Esophagus muscularis mucosa (tissue), 4 donors: ENCODE results near the gene PLP1. TPM values are rescaled to one million over a fixed set of nuclear protein-coding genes. Genes with fewer than 3 reads are reported as not detected.
"Not testable (repeated sequence)": the region's sequence is repeated elsewhere in the genome, so short reads cannot be mapped to it uniquely, and the experiment has no call there.

Source experiments
- DNase-seq: peaks from one replicate; pipeline ENCODE4 v3.0.0-alpha.2; 2017; ENCODE audit errors: extremely low spot score
- H3K27ac ChIP-seq, 4 donors: fragments of 200-600 bp; sonication (generic); replicated peaks in 1 of 4; 1 replicate in 3 of 4; 2 replicates in 1 of 4; pipeline ENCODE4 v1.5.1; 2016 to 2019; ENCODE audit warnings: mild to moderate bottlenecking in 1 of 4
- H3K27me3 ChIP-seq, 4 donors: fragments of 200-600 bp; sonication (generic); one replicate each; pipeline versions ENCODE4 v1.5.1 to v1.6.0; 2016 to 2019
- H3K36me3 ChIP-seq, 4 donors: fragments of 200-600 bp; sonication (generic); one replicate each; pipeline ENCODE4 v1.5.1; 2016 to 2019
- H3K4me1 ChIP-seq, 4 donors: fragments of 200-600 bp; sonication (generic); one replicate each; pipeline ENCODE4 v1.5.1; 2016 to 2019
- H3K4me3 ChIP-seq, 4 donors: fragments of 200-600 bp; sonication (generic); 1 replicate in 2 of 4; 2 replicates in 2 of 4; pipeline ENCODE4 v1.5.1; 2016 to 2019; ENCODE audit warnings: mild to moderate bottlenecking in 4 of 4, moderate library complexity in 1 of 4
- H3K9me3 ChIP-seq, 4 donors: fragments of 200-600 bp; sonication (generic); 1 replicate in 3 of 4; 2 replicates in 1 of 4; pipeline ENCODE4 v1.5.1; 2016 to 2019
- CTCF ChIP-seq, 3 experiments: fragments of 200-600 bp in 2 of 3; fragments of 450-650 bp in 1 of 3; sonication (generic) in 2 of 3; IDR thresholded peaks; one replicate each; pipeline ENCODE4 v1.5.1; 2017 to 2019; ENCODE audit warnings: antibody characterized with exemption in 3 of 3, mild to moderate bottlenecking in 2 of 3, moderate library complexity in 1 of 3
- EP300 ChIP-seq: sonication (generic); formaldehyde crosslinking; IDR thresholded peaks from one replicate; pipeline ENCODE4 v1.6.1; 2017; ENCODE audit warnings: antibody characterized with exemption
- POLR2A ChIP-seq: fragments of 450-650 bp; IDR thresholded peaks from one replicate; pipeline ENCODE4 v1.6.1; 2017; ENCODE audit warnings: antibody characterized with exemption, moderate library complexity, mild to moderate bottlenecking, low read depth
- POLR2AphosphoS5 ChIP-seq, 2 donors: sonication (generic); formaldehyde crosslinking; IDR thresholded peaks; one replicate each; pipeline ENCODE4 v1.6.1; 2017; ENCODE audit warnings: antibody characterized with exemption in 2 of 2
- WGBS: methylation state at CpG from one replicate; pipeline ENCODE4 v1.1.5; 2018; 5-methylcytosine and 5-hydroxymethylcytosine counted together
- intact Hi-C: fragments of 100-400 bp; cut with DNase I; formaldehyde crosslinking; loops from one replicate; pipeline ENCODE4 v1.15.1; 2023
- total RNA-seq, 4 donors: library from RNA; depleted of rRNA; stranded (reverse); fragments of >200 nt; gene quantifications; one replicate each; pipeline versions ENCODE4 v1.1.0 to v1.2.1, GENCODE V29; 2016

The PLP1 gene
- total RNA-seq, 4 donors from 2014 or later, result 27.5 to 52.3 (median 37.8) TPM

DNA sequence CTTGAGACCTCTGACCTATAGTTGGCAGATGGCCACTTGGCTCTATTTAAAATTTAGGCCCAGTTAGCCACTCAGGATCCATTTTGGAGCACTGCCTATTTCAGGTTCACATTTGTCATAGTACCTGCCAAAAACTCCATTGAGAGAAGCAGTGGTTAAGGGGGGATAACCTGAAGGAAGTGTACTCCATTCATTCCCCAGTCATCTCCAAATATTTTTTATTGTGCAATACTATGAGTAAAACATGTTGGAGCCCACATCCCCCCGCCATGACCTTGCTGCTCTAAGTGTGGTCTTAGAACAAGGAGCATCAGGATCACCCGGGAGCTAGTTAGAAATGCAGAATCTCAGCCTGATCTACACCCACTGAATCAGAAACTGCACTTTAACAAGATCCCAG is 21.1 kb downstream of the PLP1 start:
- Histone ChIP-seq H3K9me3 (no peaks in the 10 kb centered on the region), H3K27ac (no peak overlapping the region), H3K4me3 (no peak overlapping the region), H3K27me3 (no peaks in the 10 kb centered on the region), H3K4me1 (no peaks in the 10 kb centered on the region), H3K36me3 (no peaks in the 10 kb centered on the region)
- 73% methylated on average over 2 of the region's 2 CpGs for WGBS
- intact Hi-C loops, result no loop called here
- TF ChIP-seq POLR2AphosphoS5 (IDR thresholded peaks at IDR 0.05), result no peak
- TF ChIP-seq CTCF (IDR thresholded peaks at IDR 0.05), result no peak
- TF ChIP-seq EP300, result no peak
- TF ChIP-seq POLR2A, result no peak
- DNase-seq, result no peak

GRCh38 chrX:103800318-103800717 is 23.7 kb downstream of the PLP1 start:
- Histone ChIP-seq H3K27ac (no peak overlapping the region), H3K36me3 (no peaks in the 10 kb centered on the region), H3K9me3 (no peaks in the 10 kb centered on the region), H3K4me3 (no peak overlapping the region), H3K27me3 (no peaks in the 10 kb centered on the region), H3K4me1 (no peaks in the 10 kb centered on the region)
- TF ChIP-seq EP300, result no peak
- no peak for TF ChIP-seq POLR2A
- no peak for TF ChIP-seq CTCF (IDR thresholded peaks at IDR 0.05)
- no peak for TF ChIP-seq POLR2AphosphoS5 (IDR thresholded peaks at IDR 0.05)
- intact Hi-C loops, result no loop called here
- WGBS, result 81% methylated on average over 2 of the region's 2 CpGs
- no peak for DNase-seq

DNA sequence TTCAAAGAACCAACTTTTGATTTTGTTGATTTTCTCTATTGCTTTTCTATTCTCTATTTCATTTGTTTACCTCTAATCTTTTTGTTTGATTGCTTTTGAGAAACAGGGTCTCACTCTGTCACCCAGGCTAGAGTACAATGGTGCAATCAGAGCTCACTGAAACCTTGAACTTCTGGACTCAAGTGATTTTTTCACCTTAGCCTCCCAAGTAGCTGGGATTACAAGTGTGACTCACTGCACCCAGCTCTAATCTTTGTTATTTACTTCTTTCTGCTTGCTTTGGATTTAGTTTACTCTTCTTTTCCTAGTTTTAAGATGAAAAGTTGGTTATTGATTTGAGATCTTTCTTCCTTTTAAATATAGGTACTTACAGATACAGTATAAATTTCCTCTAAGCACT is 29.2 kb downstream of the PLP1 start:
- Histone ChIP-seq H3K4me3 (no peak overlapping the region), H3K27ac (no peak overlapping the region), H3K27me3 (no peaks in the 10 kb centered on the region), H3K9me3 (no peaks in the 10 kb centered on the region), H3K36me3 (no peaks in the 10 kb centered on the region), H3K4me1 (no peaks in the 10 kb centered on the region)
- DNase-seq, result no peak
- TF ChIP-seq POLR2AphosphoS5 (IDR thresholded peaks at IDR 0.05), result no peak
- no peak for TF ChIP-seq POLR2A
- TF ChIP-seq EP300, result no peak
- no peak for TF ChIP-seq CTCF (IDR thresholded peaks at IDR 0.05)
- intact Hi-C loops, result no loop called here

DNA sequence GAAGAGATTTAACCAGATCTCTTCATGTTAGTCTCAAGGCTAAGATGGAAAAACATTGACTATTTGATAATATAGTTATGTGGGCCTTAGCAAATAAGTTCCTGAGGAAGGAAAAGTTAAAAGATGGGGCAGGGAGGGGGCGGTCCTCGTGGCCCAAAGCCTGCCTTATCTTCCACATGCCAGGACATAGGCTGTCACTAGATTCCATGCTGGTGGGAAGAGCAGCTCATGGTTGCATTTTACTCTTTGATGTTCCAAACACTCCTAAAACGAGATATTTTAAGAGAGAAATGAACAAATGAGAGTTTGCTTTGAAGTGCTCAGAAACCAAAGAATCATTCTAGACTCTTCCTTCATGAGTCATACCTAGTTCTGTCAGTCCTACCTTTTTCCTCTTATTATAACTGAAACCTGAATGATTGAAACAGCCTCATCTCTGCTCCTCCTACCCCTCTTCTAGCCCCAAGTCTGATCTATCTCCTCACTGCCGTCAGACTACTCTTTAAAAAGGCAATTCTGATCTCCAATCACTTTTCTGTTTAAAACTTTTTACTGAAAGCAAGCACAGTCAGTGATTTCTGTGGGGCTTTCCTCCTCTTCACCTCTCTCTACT is 30.3 kb downstream of the PLP1 start:
- Histone ChIP-seq H3K36me3 (no peaks in the 10 kb centered on the region), H3K4me3 (no peak overlapping the region), H3K9me3 (no peaks in the 10 kb centered on the region), H3K27ac (no peak overlapping the region), H3K27me3 (no peaks in the 10 kb centered on the region), H3K4me1 (no peaks in the 10 kb centered on the region)
- DNase-seq, result no peak
- no peak for TF ChIP-seq EP300
- no peak for TF ChIP-seq POLR2AphosphoS5 (IDR thresholded peaks at IDR 0.05)
- TF ChIP-seq POLR2A, result no peak
- no peak for TF ChIP-seq CTCF (IDR thresholded peaks at IDR 0.05)
- 61% methylated on average over 4 of the region's 4 CpGs for WGBS
- intact Hi-C loops, result no loop called here

DNA sequence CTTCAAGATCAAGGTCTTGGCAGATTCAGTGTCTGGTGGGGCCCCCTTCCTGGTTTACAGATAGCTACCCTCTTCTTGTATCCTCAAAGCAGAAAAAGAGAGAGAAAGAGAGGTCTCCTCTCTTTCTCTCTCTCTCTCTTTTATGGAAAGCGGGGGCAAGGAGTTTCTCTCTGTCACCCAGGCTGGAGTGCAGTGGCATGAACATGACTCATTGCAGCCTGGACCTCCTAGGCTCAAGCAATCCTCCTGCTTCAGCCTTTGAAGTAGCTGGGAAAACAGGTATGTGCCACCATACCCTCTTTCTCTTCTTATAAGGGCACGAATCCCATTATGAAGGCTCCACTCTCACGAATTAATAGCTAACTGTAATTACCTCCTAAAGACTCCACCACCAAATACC is 35.2 kb downstream of the PLP1 start:
- TF ChIP-seq CTCF (IDR thresholded peaks at IDR 0.05) (no peak), POLR2AphosphoS5 (IDR thresholded peaks at IDR 0.05) (no peak), POLR2A (no peak), EP300 (no peak)
- no peaks in the 10 kb centered on the region for H3K36me3 ChIP-seq
- H3K27ac ChIP-seq, result no peak overlapping the region
- H3K27me3 ChIP-seq, result no peaks in the 10 kb centered on the region
- intact Hi-C loops, result no loop called here
- no peak for DNase-seq
- WGBS, result 84% methylated on average over 3 of the region's 3 CpGs
- no peaks in the 10 kb centered on the region for H3K9me3 ChIP-seq
- H3K4me3 ChIP-seq, result no peak overlapping the region
- H3K4me1 ChIP-seq, result no peaks in the 10 kb centered on the region

GRCh38 chrX:103817101-103817500 is 40.5 kb downstream of the PLP1 start:
- not testable (repeated sequence) for H3K9me3 ChIP-seq, DNase-seq, H3K27me3 ChIP-seq, H3K4me1 ChIP-seq, H3K27ac ChIP-seq, H3K4me3 ChIP-seq, H3K36me3 ChIP-seq
- WGBS, result 43% methylated on average over 5 of the region's 5 CpGs
- intact Hi-C loops, result loop anchor here (2.0 to 5.0 kb wide), 2 partner anchors 125 to 284 kb away; no protein-coding TSS in a partner anchor
